ENCODE measurements around the gene ENC1. TPM values are rescaled to one million over a fixed set of nuclear protein-coding genes. Genes with fewer than 3 reads are reported as not detected.

Gene ENC1
- total RNA-seq, 1 donor from 2014 or later = 363 TPM

DNA sequence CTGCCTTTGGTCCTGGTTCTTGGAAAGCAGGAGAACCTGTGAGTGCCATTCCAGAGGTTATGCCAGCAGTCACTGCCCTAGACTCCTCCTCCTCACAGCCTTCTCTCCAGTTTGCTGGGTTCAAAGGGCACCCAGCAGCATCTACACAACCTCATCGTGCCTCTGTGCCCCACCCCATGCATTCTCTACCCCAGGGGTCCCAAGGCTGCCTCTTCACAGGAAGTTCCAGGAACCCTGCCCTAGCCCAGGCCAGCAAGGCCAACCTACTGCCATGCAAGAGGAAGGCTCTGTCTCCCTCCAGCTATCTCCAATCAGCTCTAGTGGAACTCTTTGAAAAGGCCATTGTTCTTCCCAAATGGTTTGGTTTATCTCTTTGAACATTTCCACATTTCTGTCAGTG lies 21.2 kb downstream of the ENC1 start:
- Histone ChIP-seq H3K9me3 (ENCODE audit: insufficient read depth, low read depth, low read length) (no peaks in the 10 kb centered on the region), H3K4me3 (ENCODE audit: insufficient read depth, low read depth, low read length) (no peak overlapping the region), H3K4me1 (ENCODE audit: insufficient read depth, low read length) (peaks cover 22% of the 10 kb centered on the region), H2AFZ (ENCODE audit: low read depth, low read length) (no peak overlapping the region), H3K4me2 (ENCODE audit: low read length) (no peak overlapping the region), H4K20me1 (ENCODE audit: insufficient read depth, low read length) (no peaks in the 10 kb centered on the region), H3K79me2 (ENCODE audit: insufficient read depth, low read length) (no peaks in the 10 kb centered on the region), H3K27me3 (ENCODE audit: insufficient read depth, low read length) (no peaks in the 10 kb centered on the region), H3K36me3 (ENCODE audit: insufficient read depth, low read length) (no peaks in the 10 kb centered on the region), H3K27ac (ENCODE audit: low read depth, low read length) (no peak overlapping the region), H3K9ac (ENCODE audit: low read length) (no peak overlapping the region)
- Mint-ChIP-seq H3K4me1 (ENCODE audit: low read depth, unreplicated experiment) (peaks cover 47% of the 10 kb centered on the region), H3K36me3 (ENCODE audit: low read depth, unreplicated experiment) (peaks cover 5% of the 10 kb centered on the region), H3K27me3 (ENCODE audit: low read depth, unreplicated experiment) (no peaks in the 10 kb centered on the region), H3K27ac (ENCODE audit: unreplicated experiment) (no peak overlapping the region), H3K9me3 (ENCODE audit: unreplicated experiment) (peaks cover 2% of the 10 kb centered on the region), H3K4me3 (ENCODE audit: unreplicated experiment) (no peak overlapping the region)
- DNase-seq (ENCODE audit: low read depth) = no peak
- FAIRE-seq = no peak
- no peak for TF ChIP-seq CTCF (IDR thresholded peaks at IDR 0.05; ENCODE audit: insufficient read depth, low read depth, low read length)
- TF ChIP-seq EZH2 (IDR thresholded peaks at IDR 0.05; ENCODE audit: insufficient read depth, low read length) = no peak

DNA sequence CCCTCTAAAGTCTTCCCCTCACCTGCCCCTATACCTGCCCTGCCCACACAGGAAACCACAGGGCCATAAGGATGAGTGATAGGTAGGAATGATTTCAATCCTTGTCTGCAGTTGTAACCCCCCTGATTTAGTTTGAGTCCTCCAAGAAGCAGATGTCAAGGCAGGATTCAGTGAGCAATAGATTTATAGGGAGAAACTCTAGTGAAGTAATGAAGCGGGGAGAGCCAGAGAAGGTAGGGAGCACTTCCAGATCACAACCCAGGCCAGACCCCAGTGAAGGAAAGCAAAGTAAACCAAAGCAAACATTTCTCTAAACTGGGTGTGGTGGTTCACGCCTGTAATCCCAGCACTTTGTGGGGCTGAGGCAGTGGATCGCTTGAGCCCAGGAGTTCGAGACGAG lies 22.4 kb downstream of the ENC1 start:
- Histone ChIP-seq H3K27me3 (ENCODE audit: insufficient read depth, low read length) (no peaks in the 10 kb centered on the region), H3K4me2 (ENCODE audit: low read length) (no peak overlapping the region), H3K9me3 (ENCODE audit: insufficient read depth, low read depth, low read length) (no peaks in the 10 kb centered on the region), H3K4me1 (ENCODE audit: insufficient read depth, low read length) (peaks cover 14% of the 10 kb centered on the region), H3K79me2 (ENCODE audit: insufficient read depth, low read length) (no peaks in the 10 kb centered on the region), H3K27ac (ENCODE audit: low read depth, low read length) (no peak overlapping the region), H2AFZ (ENCODE audit: low read depth, low read length) (no peak overlapping the region), H3K9ac (ENCODE audit: low read length) (no peak overlapping the region), H3K4me3 (ENCODE audit: insufficient read depth, low read depth, low read length) (no peak overlapping the region), H3K36me3 (ENCODE audit: insufficient read depth, low read length) (no peaks in the 10 kb centered on the region), H4K20me1 (ENCODE audit: insufficient read depth, low read length) (no peaks in the 10 kb centered on the region)
- Mint-ChIP-seq H3K9me3 (ENCODE audit: unreplicated experiment) (peaks cover 2% of the 10 kb centered on the region), H3K27me3 (ENCODE audit: low read depth, unreplicated experiment) (no peaks in the 10 kb centered on the region), H3K4me3 (ENCODE audit: unreplicated experiment) (no peak overlapping the region), H3K36me3 (ENCODE audit: low read depth, unreplicated experiment) (peaks cover 5% of the 10 kb centered on the region), H3K27ac (ENCODE audit: unreplicated experiment) (no peak overlapping the region), H3K4me1 (ENCODE audit: low read depth, unreplicated experiment) (peaks cover 38% of the 10 kb centered on the region)
- DNase-seq (ENCODE audit: low read depth) (no peak), FAIRE-seq (no peak)
- TF ChIP-seq EZH2 (IDR thresholded peaks at IDR 0.05; ENCODE audit: insufficient read depth, low read length) (no peak), CTCF (IDR thresholded peaks at IDR 0.05; ENCODE audit: insufficient read depth, low read depth, low read length) (no peak)

DNA sequence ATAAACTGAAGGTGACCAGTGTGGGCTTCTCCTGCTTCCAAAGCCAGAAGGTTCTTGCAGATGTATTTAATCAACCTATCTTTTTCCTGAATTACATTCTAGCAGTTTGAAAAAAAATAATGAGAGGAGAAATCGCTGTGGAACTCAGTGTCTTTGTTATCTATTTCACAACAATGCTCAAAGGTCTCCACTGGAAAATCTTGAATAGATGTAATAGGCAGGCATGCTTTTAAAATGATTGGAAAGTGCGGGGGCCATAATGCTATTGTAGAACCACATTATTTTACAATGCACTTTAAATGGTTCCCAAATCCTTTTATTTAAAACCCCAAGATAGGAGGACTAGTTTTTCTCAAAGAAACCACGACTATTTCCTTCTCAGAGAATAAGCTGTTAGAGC lies 23.3 kb downstream of the ENC1 start:
- TF ChIP-seq EZH2 (IDR thresholded peaks at IDR 0.05; ENCODE audit: insufficient read depth, low read length) (no peak), CTCF (IDR thresholded peaks at IDR 0.05; ENCODE audit: insufficient read depth, low read depth, low read length) (no peak)
- H3K27me3 ChIP-seq (ENCODE audit: insufficient read depth, low read length) = no peaks in the 10 kb centered on the region
- no peak overlapping the region for H3K4me2 ChIP-seq (ENCODE audit: low read length)
- H3K27ac Mint-ChIP-seq (ENCODE audit: unreplicated experiment) = no peak overlapping the region
- H3K4me3 Mint-ChIP-seq (ENCODE audit: unreplicated experiment) = no peak overlapping the region
- H3K27ac ChIP-seq (ENCODE audit: low read depth, low read length) = no peak overlapping the region
- H3K79me2 ChIP-seq (ENCODE audit: insufficient read depth, low read length) = no peaks in the 10 kb centered on the region
- no peak overlapping the region for H2AFZ ChIP-seq (ENCODE audit: low read depth, low read length)
- H3K4me1 ChIP-seq (ENCODE audit: insufficient read depth, low read length) = peaks cover 5% of the 10 kb centered on the region
- H3K4me1 Mint-ChIP-seq (ENCODE audit: low read depth, unreplicated experiment) = peaks cover 30% of the 10 kb centered on the region
- no peak overlapping the region for H3K9ac ChIP-seq (ENCODE audit: low read length)
- H3K36me3 Mint-ChIP-seq (ENCODE audit: low read depth, unreplicated experiment) = peaks cover 5% of the 10 kb centered on the region
- DNase-seq (ENCODE audit: low read depth) = no peak
- peaks cover 2% of the 10 kb centered on the region for H3K9me3 Mint-ChIP-seq (ENCODE audit: unreplicated experiment)
- H3K9me3 ChIP-seq (ENCODE audit: insufficient read depth, low read depth, low read length) = no peaks in the 10 kb centered on the region
- no peak for FAIRE-seq
- H4K20me1 ChIP-seq (ENCODE audit: insufficient read depth, low read length) = no peaks in the 10 kb centered on the region
- H3K27me3 Mint-ChIP-seq (ENCODE audit: low read depth, unreplicated experiment) = no peaks in the 10 kb centered on the region
- no peaks in the 10 kb centered on the region for H3K36me3 ChIP-seq (ENCODE audit: insufficient read depth, low read length)
- no peak overlapping the region for H3K4me3 ChIP-seq (ENCODE audit: insufficient read depth, low read depth, low read length)
